Left lung (tissue), 10 donors: ENCODE data around the gene HCK. TPM values are rescaled to one million over a fixed set of nuclear protein-coding genes. Genes with fewer than 3 reads are reported as not detected.

Experiments
- ATAC-seq: fragments of 200-7000 bp; cut with Tn5 transposase; one replicate; pipeline ENCODE4 v1.9.1; 2020; ENCODE audit warnings: moderate library complexity
- DNase-seq, 4 donors: peaks; one replicate each; pipeline ENCODE4 v3.0.0-alpha.2; 2013 to 2020
- H3K27ac ChIP-seq, 2 donors: fragments of 200-600 bp; sonication (generic) in 1 of 2; one replicate each; pipeline versions ENCODE4 v1.5.0 to v1.8.0; 2020 to 2021
- H3K27me3 ChIP-seq, 2 donors: fragments of 200-600 bp; sonication (generic) in 1 of 2; one replicate each; pipeline versions ENCODE4 v1.5.0 to v1.8.0; 2020 to 2021
- H3K36me3 ChIP-seq, 2 donors: fragments of 200-600 bp; sonication (generic) in 1 of 2; one replicate each; pipeline versions ENCODE4 v1.5.0 to v1.8.0; 2020 to 2021
- H3K4me1 ChIP-seq, 2 donors: fragments of 200-600 bp; one replicate each; pipeline ENCODE4 v1.8.0; 2021
- H3K4me3 ChIP-seq, 2 donors: fragments of 200-600 bp; sonication (generic) in 1 of 2; one replicate each; pipeline versions ENCODE4 v1.5.0 to v1.8.0; 2020 to 2021; ENCODE audit warnings: mild to moderate bottlenecking in 1 of 2
- H3K9me3 ChIP-seq, 2 donors: fragments of 200-600 bp; sonication (generic) in 1 of 2; one replicate each; pipeline versions ENCODE4 v1.5.0 to v1.8.0; 2020 to 2021
- intact Hi-C, 2 donors: fragments of 100-400 bp; cut with DNase I; formaldehyde crosslinking; loops; one replicate each; pipeline versions ENCODE4 v1.11.2 to v1.14.2; 2022
- polyA plus RNA-seq, 6 donors: library from polyadenylated mRNA; unstranded; fragments of 120-200 nt; gene quantifications; one replicate each; pipeline ENCODE4 v1.2.1, GENCODE V29; 2013; ENCODE audit not compliant: insufficient read length in 6 of 6
- total RNA-seq, 2 donors: library from RNA; stranded (reverse); fragmentation: NEBNext Ultra II Directional; extraction: Animal tissue kit (Norgen Biotek cat#: 25700); gene quantifications; one replicate each; pipeline ENCODE4 v1.2.1, GENCODE V29; 2021
- TF ChIP-seq, protein P1 (sequence below), 2 donors: fragments of 200-600 bp; sonication (generic) in 1 of 2; IDR thresholded peaks; one replicate each; pipeline versions ENCODE4 v1.5.0 to v1.8.0; 2021; ENCODE audit warnings: antibody characterized with exemption in 2 of 2
- donor health status: DM: no; HTN: yes; CAD: no.
- donor health status: DM: no; HTN: no; CAD: no.

Gene HCK
- total and polyA plus RNA-seq, 8 donors: 3.0 to 110 (median 5.0) TPM

DNA sequence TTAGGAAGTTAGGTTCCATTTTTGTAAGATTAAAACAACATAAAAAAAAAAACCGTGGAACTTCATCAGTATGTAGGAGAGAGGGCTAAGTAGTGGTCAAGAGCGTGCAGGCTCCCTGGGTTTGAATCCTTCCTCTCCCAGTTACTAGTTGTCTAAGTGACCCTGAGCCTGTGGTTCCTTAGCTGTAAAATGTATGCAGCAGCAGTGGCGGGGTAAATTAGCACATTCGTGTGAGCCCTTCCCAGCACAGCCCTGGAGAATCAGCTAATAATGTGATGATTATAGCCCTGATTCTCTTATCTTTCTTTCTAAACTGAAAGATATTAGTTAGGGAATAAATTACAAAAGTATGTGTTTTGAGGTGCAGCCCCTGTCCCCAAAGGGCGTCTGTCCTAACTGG, 90.0 kb downstream of the HCK start:
- Histone ChIP-seq H3K27me3 (no peaks in the 10 kb centered on the region), H3K4me3 (no peak overlapping the region), H3K9me3 (no peaks in the 10 kb centered on the region), H3K27ac (no peak overlapping the region), H3K4me1 (no peaks in the 10 kb centered on the region), H3K36me3 (peaks cover 8 to 99% of the 10 kb centered on the region in 2 donors)
- intact Hi-C loops: no loop called here
- ATAC-seq (no peak), DNase-seq (no peak)
- TF ChIP-seq, protein P1, sequence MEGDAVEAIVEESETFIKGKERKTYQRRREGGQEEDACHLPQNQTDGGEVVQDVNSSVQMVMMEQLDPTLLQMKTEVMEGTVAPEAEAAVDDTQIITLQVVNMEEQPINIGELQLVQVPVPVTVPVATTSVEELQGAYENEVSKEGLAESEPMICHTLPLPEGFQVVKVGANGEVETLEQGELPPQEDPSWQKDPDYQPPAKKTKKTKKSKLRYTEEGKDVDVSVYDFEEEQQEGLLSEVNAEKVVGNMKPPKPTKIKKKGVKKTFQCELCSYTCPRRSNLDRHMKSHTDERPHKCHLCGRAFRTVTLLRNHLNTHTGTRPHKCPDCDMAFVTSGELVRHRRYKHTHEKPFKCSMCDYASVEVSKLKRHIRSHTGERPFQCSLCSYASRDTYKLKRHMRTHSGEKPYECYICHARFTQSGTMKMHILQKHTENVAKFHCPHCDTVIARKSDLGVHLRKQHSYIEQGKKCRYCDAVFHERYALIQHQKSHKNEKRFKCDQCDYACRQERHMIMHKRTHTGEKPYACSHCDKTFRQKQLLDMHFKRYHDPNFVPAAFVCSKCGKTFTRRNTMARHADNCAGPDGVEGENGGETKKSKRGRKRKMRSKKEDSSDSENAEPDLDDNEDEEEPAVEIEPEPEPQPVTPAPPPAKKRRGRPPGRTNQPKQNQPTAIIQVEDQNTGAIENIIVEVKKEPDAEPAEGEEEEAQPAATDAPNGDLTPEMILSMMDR (IDR thresholded peaks at IDR 0.05): no peak

DNA sequence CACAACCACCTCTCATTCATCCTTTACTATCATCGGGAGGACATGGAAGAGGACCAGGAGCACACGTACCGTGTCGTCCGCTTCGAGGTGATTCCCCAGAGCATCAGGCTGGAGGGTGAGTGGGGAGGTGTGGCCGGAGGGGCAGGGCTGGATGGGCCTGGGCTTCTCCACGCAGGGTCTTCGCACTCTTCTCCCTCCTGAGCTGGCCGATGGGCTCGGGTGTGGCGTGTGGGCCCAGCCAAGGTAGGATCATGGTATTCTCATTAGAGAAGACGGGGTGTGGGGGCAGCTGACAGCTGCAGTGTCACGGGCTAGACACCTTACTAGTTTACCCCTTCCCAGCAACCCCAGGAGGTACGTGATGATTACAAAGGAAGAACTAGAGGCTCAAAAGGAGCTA, 90.9 kb downstream of the HCK start:
- H3K4me1 ChIP-seq: no peaks in the 10 kb centered on the region
- DNase-seq: no peak
- H3K27me3 ChIP-seq: no peaks in the 10 kb centered on the region
- no peak overlapping the region for H3K27ac ChIP-seq
- H3K36me3 ChIP-seq: peaks cover 8 to 99% of the 10 kb centered on the region in 2 donors
- intact Hi-C loops: no loop called here
- TF ChIP-seq, protein P1 (IDR thresholded peaks at IDR 0.05): no peak
- H3K9me3 ChIP-seq: no peaks in the 10 kb centered on the region
- no peak overlapping the region for H3K4me3 ChIP-seq
- ATAC-seq: no peak

DNA sequence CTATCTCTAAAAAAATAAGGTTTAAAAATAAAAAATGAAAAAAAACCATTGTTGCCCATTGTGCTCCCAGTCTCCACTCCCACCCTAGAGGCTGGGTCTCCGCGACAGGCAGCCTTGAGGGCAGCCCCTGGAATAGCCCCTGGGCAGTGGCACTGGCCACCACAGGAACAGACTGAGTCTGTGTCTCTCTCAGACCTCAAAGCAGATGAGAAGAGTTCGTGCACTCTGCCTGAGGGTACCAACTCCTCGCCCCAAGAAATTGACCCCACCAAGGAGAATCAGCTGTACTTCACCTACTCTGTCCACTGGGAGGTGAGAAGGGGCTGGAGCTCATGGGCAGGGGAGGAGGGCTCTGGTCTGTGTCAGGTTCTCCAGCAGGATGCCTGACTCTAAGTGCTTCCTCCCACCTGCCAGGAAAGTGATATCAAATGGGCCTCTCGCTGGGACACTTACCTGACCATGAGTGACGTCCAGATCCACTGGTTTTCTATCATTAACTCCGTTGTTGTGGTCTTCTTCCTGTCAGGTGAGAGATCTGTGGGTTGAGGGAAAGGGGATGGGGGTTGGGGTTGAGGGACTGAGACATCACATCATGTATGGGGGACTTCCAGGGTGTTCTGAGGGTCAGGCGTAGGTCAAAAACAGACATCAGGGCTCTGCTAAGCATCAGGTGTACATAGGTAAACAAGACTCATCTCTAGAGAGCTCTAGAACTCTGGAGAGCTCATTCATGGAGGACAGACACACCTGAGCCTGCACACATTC, 93.0 kb downstream of the HCK start:
- intact Hi-C loops: no loop called here
- peaks cover 8 to 99% of the 10 kb centered on the region in 2 donors for H3K36me3 ChIP-seq
- H3K4me3 ChIP-seq: no peak overlapping the region
- H3K27me3 ChIP-seq: no peaks in the 10 kb centered on the region
- no peaks in the 10 kb centered on the region for H3K9me3 ChIP-seq
- TF ChIP-seq, protein P1 (IDR thresholded peaks at IDR 0.05): no peak
- DNase-seq (no peak), ATAC-seq (peak; percentile 22)
- H3K4me1 ChIP-seq: no peaks in the 10 kb centered on the region
- H3K27ac ChIP-seq: no peak overlapping the region

DNA sequence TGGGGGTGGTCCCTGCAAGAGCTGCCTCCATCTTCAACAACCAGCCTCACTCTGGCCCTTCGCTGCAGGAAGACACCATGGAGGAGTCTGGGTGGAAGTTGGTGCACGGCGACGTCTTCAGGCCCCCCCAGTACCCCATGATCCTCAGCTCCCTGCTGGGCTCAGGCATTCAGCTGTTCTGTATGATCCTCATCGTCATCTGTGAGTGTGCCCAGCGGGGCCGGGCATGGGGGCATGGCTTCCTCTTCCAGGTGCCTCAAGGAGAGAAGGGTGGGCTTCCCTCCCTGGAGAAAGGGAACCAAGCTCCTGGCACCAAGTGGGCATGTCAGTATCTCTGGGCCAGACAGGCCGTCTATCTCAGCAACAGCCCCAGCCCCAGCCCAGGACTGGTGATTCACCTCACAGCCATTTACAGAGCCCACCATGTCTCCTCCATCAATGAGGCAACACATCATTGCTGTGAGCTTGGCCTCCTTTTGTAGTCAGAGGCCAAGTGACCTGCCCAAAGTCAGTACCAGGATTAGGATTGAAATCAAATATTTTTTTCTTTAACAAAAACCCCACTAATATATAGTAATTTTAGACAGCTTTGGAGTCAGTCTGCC, 97.6 kb downstream of the HCK start:
- no peak for DNase-seq
- H3K4me1 ChIP-seq: peaks cover 2 to 10% of the 10 kb centered on the region in 2 donors
- H3K4me3 ChIP-seq: no peak overlapping the region
- no peaks in the 10 kb centered on the region for H3K9me3 ChIP-seq
- H3K27ac ChIP-seq: no peak overlapping the region
- no peak for ATAC-seq
- intact Hi-C loops: no loop called here
- peaks cover 2 to 98% of the 10 kb centered on the region in 2 donors for H3K36me3 ChIP-seq
- TF ChIP-seq, protein P1 (IDR thresholded peaks at IDR 0.05): no peak
- no peaks in the 10 kb centered on the region for H3K27me3 ChIP-seq

DNA sequence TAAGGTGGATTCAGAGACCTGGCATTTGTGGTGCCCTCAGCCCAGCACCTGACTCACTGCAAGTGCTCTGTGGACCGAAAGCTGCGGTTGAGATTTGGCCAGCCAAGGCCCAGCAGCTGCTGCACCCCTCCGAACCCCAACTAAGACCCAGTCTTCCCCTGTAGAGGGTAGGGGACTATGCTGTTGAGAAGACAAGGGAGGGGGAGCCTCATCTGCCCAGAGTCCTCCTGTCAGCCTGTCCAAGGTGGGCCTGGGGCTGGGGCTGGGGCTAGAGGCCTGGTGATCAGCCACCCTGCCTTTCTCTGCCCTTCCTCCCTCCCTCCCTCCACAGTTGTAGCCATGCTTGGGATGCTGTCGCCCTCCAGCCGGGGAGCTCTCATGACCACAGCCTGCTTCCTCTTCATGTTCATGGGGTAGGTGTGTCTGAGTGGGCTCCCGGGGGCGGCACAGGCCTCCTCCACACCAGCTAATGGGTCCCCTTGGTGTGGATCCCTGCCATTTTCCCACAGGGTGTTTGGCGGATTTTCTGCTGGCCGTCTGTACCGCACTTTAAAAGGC, 98.3 kb downstream of the HCK start:
- no peak for DNase-seq
- Histone ChIP-seq H3K27me3 (no peaks in the 10 kb centered on the region), H3K36me3 (peaks cover 0 to 91% of the 10 kb centered on the region in 2 donors), H3K4me3 (no peak overlapping the region), H3K9me3 (no peaks in the 10 kb centered on the region), H3K27ac (no peak overlapping the region), H3K4me1 (peaks cover 6 to 17% of the 10 kb centered on the region in 2 donors)
- intact Hi-C loops: no loop called here
- TF ChIP-seq, protein P1 (IDR thresholded peaks at IDR 0.05): no peak
- no peak for ATAC-seq
